Central memory CD8-positive, alpha-beta T cell (primary cell): ENCODE measurements around the gene SLAIN2.
A peak's percentile ranks its signal among the peaks of the same experiment; 100 is the strongest.
"Not testable (repeated sequence)": the region's sequence is repeated elsewhere in the genome, so short reads cannot be mapped to it uniquely, and the experiment has no call there.

ENCODE experiments used
- ATAC-seq: fragments of 150-1000 bp; cut with Tn5 transposase; replicated peaks from 2 replicates; pipeline ENCODE4 v1.10.0; 2022; ENCODE audit warnings: mild to moderate bottlenecking, moderate FRiP score, moderate number of reproducible peaks; ENCODE audit not compliant: poor library complexity, severe bottlenecking; ENCODE audit errors: extremely low read depth
- DNase-seq, 2 donors: peaks; one replicate each; pipeline ENCODE4 v3.0.0; 2021; ENCODE audit warnings: low spot score in 2 of 2
- H3K27ac Mint-ChIP-seq: one replicate; pipeline ENCODE4 v1.8.0; 2022; ENCODE audit warnings: low read depth, mild to moderate bottlenecking, moderate library complexity, mixed read lengths
- H3K27me3 Mint-ChIP-seq: one replicate; pipeline ENCODE4 v1.8.0; 2022; ENCODE audit warnings: mixed read lengths
- H3K36me3 Mint-ChIP-seq: one replicate; pipeline ENCODE4 v1.8.0; 2022; ENCODE audit warnings: mild to moderate bottlenecking, moderate library complexity, mixed read lengths; ENCODE audit not compliant: insufficient read depth
- H3K4me1 Mint-ChIP-seq: one replicate; pipeline ENCODE4 v1.8.0; 2022; ENCODE audit warnings: mixed read lengths
- H3K4me3 Mint-ChIP-seq: one replicate; pipeline ENCODE4 v1.8.0; 2022; ENCODE audit warnings: mild to moderate bottlenecking, moderate library complexity, mixed read lengths
- H3K9me3 Mint-ChIP-seq: one replicate; pipeline ENCODE4 v1.8.0; 2022; ENCODE audit warnings: mixed read lengths

SLAIN2 gene

DNA sequence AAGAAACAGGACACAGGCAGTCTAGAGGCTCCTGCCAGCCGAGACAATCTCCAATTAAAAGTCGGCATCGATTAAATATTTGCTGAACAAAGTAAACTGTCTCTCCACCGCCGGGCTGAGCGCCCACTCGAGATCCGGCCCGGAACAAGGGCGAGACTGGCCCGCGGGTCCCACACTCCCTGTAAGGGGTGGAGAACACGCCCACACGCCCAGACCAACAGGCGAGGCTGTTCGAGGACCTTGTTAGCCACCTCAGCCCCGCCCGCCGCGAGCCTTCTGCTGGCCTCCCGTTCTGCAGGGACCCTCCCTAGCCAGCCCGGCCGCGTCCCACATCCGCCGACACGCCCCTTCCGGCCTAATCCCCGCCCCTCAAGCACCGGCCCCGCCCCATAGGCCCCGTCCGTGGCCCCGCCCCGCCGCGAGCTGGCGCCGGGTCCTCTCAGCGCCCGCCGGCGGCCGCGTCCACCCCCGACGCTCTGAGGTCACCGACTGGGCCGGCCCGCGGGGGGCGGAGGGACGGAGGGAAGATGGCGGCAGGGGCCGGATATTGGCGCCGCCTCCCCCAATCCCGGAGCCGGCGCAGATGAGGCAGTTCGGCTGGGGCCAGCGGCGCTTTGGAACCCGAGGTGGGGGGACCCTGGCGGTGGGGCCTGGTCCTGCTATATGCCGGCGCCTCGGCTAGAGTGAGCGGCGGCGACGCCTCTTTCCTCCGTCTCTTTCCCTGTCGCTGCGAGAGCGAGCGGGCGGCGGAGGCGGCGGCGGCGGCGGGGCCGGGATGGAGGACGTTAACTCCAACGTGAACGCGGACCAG lies at the start of gene SLAIN2:
TSS of gene SLAIN2 (plus strand) at position 565 of the 811 bp plus-strand sequence. CDS start at position 776, 211 bp downstream.
- H3K27me3 Mint-ChIP-seq: no peaks in the 10 kb centered on the region
- peak; percentile 97 to 100 for DNase-seq
- peak within 1 kb of the TSS; percentile 93 for H3K27ac Mint-ChIP-seq
- H3K36me3 Mint-ChIP-seq: peaks cover 9% of the 10 kb centered on the region
- peaks cover 49% of the 10 kb centered on the region for H3K4me1 Mint-ChIP-seq
- ATAC-seq: peak; percentile 84
- peak within 1 kb of the TSS; percentile 90 for H3K4me3 Mint-ChIP-seq
- H3K9me3 Mint-ChIP-seq: no peaks in the 10 kb centered on the region

DNA sequence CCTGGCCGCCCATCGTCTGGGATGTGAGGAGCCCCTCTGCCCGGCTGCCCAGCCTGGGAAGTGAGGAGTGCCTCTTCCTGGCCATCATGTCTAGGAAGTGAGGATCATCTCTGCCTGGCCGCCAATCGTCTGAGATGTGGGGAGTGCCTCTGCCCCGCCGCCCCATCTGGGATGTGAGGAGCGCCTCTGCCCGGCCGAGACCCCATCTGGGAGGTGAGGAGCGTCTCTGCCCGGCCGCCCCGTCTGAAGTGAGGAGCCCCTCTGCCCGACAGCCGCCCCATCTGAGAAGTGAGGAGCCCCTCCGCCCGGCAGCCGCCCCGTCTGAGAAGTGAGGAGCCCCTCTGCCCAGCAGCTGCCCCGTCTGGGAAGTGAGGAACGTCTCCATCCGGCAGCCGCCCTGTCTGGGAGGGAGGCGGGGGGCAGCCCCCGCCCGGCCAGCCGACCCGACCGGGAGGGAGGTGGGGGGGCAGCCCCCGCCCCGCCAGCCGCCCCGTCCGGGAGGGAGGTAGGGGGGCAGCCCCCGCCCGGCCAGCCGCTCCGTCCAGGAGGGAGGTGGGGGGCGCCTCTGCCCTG lies 49.0 kb upstream of the SLAIN2 start:
- H3K27me3 Mint-ChIP-seq, H3K27ac Mint-ChIP-seq, H3K36me3 Mint-ChIP-seq, H3K4me3 Mint-ChIP-seq, DNase-seq, H3K9me3 Mint-ChIP-seq, ATAC-seq: not testable (repeated sequence)
- peaks cover 11% of the 10 kb centered on the region for H3K4me1 Mint-ChIP-seq

- no peak overlapping the region for H3K27ac Mint-ChIP-seq
- H3K36me3 Mint-ChIP-seq: no peaks in the 10 kb centered on the region
- no peaks in the 10 kb centered on the region for H3K27me3 Mint-ChIP-seq
- no peak for DNase-seq
- peaks cover 11% of the 10 kb centered on the region for H3K4me1 Mint-ChIP-seq
- ATAC-seq: no peak
- no peaks in the 10 kb centered on the region for H3K9me3 Mint-ChIP-seq
- no peak overlapping the region for H3K4me3 Mint-ChIP-seq
Observed at GRCh38 chr4:48295116-48295515, 46.2 kb upstream of the SLAIN2 start.

GRCh38 chr4:48296365-48296764 lies 45.0 kb upstream of the SLAIN2 start:
- peak overlapping the region; percentile 49 for H3K4me3 Mint-ChIP-seq
- H3K4me1 Mint-ChIP-seq: peaks cover 11% of the 10 kb centered on the region
- H3K36me3 Mint-ChIP-seq: no peaks in the 10 kb centered on the region
- peaks cover 4% of the 10 kb centered on the region for H3K27me3 Mint-ChIP-seq
- H3K9me3 Mint-ChIP-seq: no peaks in the 10 kb centered on the region
- DNase-seq (no peak), ATAC-seq (peak; percentile 70)
- H3K27ac Mint-ChIP-seq: peak overlapping the region; percentile 49

DNA sequence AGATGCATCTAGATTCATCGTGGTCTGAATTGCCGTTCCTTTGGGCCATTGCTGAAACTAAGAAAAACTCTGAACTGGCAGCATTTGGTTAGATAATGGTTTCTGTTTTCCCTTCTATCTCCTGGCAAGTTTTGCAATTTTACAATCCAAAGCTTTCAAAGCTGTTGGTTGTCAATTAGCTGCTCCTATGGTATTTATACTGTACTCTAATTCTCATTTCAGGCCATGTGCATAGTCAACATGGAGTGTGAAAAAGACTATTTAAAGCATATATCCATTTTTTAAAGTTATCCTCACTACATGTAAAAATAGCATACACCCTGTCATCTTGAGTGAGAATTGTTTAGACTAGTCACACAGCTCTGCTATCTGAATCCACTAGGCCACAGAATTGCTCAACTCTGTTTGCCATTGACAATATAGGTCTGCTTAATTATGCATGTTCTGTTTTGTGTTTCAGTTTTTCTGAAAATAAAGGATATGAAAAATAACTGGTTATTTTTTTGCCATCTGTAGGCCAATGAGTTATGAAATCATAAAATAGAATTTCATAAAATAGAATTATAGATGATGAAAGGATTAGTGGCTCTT lies 44.0 kb upstream of the SLAIN2 start:
- ATAC-seq (no peak), DNase-seq (no peak)
- Mint-ChIP-seq H3K4me1 (peaks cover 11% of the 10 kb centered on the region), H3K27ac (no peak overlapping the region), H3K4me3 (no peak overlapping the region), H3K36me3 (no peaks in the 10 kb centered on the region), H3K27me3 (peaks cover 14% of the 10 kb centered on the region), H3K9me3 (no peaks in the 10 kb centered on the region)

DNA sequence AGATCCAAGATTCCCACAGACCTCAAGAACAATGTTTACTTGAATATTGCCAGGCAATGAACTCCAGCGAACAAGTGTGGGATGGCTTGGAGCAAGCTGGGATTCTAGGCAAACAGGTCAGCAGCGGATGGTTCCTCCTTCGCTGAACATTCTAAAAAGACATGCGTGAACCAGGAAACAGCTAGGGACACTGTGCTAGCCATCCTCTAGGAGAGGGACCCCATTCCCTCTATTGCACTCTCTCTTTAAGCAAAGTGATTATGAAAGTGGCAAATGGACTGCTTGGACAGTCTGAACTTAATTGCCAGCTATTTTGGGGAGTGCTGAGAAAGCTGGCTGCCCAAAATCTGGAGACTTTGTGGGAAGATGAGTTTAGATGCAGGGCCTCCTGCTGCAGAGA lies 41.8 kb upstream of the SLAIN2 start:
- DNase-seq (no peak), ATAC-seq (no peak)
- Mint-ChIP-seq H3K4me1 (peaks cover 11% of the 10 kb centered on the region), H3K36me3 (no peaks in the 10 kb centered on the region), H3K27me3 (peaks cover 22% of the 10 kb centered on the region), H3K27ac (no peak overlapping the region), H3K9me3 (no peaks in the 10 kb centered on the region), H3K4me3 (no peak overlapping the region)

GRCh38 chr4:48300004-48300403 lies 41.3 kb upstream of the SLAIN2 start:
- Mint-ChIP-seq H3K36me3 (no peaks in the 10 kb centered on the region), H3K4me1 (peaks cover 11% of the 10 kb centered on the region), H3K27ac (no peak overlapping the region), H3K9me3 (no peaks in the 10 kb centered on the region), H3K4me3 (no peak overlapping the region), H3K27me3 (peaks cover 22% of the 10 kb centered on the region)
- ATAC-seq: no peak
- DNase-seq: no peak

DNA sequence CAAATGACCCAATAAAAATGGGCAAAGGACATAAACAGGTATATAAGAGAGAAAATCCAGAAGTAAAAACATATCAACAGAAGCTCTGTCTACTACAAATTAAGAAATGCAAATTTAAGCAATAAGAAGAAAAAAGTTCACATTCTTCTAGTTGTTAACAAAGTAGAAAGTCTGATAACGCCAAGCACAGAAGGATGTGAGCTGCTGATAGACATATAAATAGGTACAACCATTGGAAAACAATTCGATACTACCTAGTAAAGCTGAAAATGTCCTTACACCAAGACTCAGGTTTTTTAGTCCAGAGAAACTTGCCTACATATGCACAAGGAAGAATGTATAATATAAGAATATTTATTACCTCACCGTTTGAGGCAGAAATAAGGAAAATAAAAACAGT lies 35.8 kb upstream of the SLAIN2 start:
- H3K4me3 Mint-ChIP-seq: no peak overlapping the region
- H3K9me3 Mint-ChIP-seq: no peaks in the 10 kb centered on the region
- no peaks in the 10 kb centered on the region for H3K4me1 Mint-ChIP-seq
- no peak for DNase-seq
- peaks cover 22% of the 10 kb centered on the region for H3K27me3 Mint-ChIP-seq
- H3K36me3 Mint-ChIP-seq: no peaks in the 10 kb centered on the region
- no peak overlapping the region for H3K27ac Mint-ChIP-seq
- ATAC-seq: no peak

GRCh38 chr4:48307528-48307927 lies 33.8 kb upstream of the SLAIN2 start:
- H3K36me3 Mint-ChIP-seq: no peaks in the 10 kb centered on the region
- H3K4me1 Mint-ChIP-seq: no peaks in the 10 kb centered on the region
- no peak overlapping the region for H3K27ac Mint-ChIP-seq
- ATAC-seq (no peak), DNase-seq (no peak)
- H3K27me3 Mint-ChIP-seq: peaks cover 6% of the 10 kb centered on the region
- no peaks in the 10 kb centered on the region for H3K9me3 Mint-ChIP-seq
- H3K4me3 Mint-ChIP-seq: no peak overlapping the region

DNA sequence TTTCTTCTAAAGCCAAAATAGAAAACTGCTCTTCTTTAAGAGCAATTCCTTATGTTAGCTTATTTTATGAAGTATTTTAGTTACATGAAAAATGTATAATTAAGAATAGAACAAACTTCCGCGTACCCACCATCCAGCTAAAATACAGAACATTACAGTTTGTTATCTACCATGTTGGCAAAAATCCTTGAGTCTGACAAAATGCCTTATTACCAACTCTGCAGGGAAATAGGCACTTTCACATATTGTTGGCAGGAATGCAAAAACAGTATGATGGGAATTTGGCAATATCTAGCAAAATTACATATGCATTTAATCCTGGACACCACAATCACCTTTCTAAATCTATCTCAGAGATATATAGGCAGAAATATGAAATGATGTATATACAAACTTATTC lies 32.4 kb upstream of the SLAIN2 start:
- Mint-ChIP-seq H3K4me3 (no peak overlapping the region), H3K9me3 (no peaks in the 10 kb centered on the region), H3K36me3 (no peaks in the 10 kb centered on the region), H3K27ac (no peak overlapping the region), H3K4me1 (no peaks in the 10 kb centered on the region), H3K27me3 (no peaks in the 10 kb centered on the region)
- DNase-seq (no peak), ATAC-seq (no peak)

GRCh38 chr4:48311896-48312295 lies 29.4 kb upstream of the SLAIN2 start:
- no peak overlapping the region for H3K27ac Mint-ChIP-seq

GRCh38 chr4:48314746-48315145 lies 26.6 kb upstream of the SLAIN2 start:
- ATAC-seq, H3K4me3 Mint-ChIP-seq, H3K27me3 Mint-ChIP-seq, H3K9me3 Mint-ChIP-seq, H3K4me1 Mint-ChIP-seq, H3K36me3 Mint-ChIP-seq, H3K27ac Mint-ChIP-seq, DNase-seq: not testable (repeated sequence)

More at GRCh38 chr4:48311896-48312295, 29.4 kb upstream of the SLAIN2 start:
- no peaks in the 10 kb centered on the region for H3K4me1 Mint-ChIP-seq
- H3K4me3 Mint-ChIP-seq: no peak overlapping the region
- DNase-seq (no peak), ATAC-seq (no peak)
- H3K36me3 Mint-ChIP-seq: no peaks in the 10 kb centered on the region
- no peaks in the 10 kb centered on the region for H3K27me3 Mint-ChIP-seq
- no peaks in the 10 kb centered on the region for H3K9me3 Mint-ChIP-seq
